H1 (cell line): Measurements from ENCODE around the gene C15orf61. TPM values are rescaled to one million over a fixed set of nuclear protein-coding genes. Genes with fewer than 3 reads are reported as not detected.

Experiments
- BCL11A ChIP-seq, 2 experiments: IDR thresholded peaks; one replicate each; pipeline ENCODE4 v1.6.1; 2011; ENCODE audit warnings: low read depth in 2 of 2, low read length in 2 of 2, mild to moderate bottlenecking in 2 of 2
- CTCF ChIP-seq, 3 experiments: IDR thresholded peaks; 1 replicate in 2 of 3; 2 replicates in 1 of 3; pipeline versions ENCODE4 v1.5.1 to v1.6.1; 2011; ENCODE audit warnings: low read length in 3 of 3, mild to moderate bottlenecking in 3 of 3, inconsistent platforms in 2 of 3, low read depth in 1 of 3, moderate library complexity in 1 of 3; ENCODE audit not compliant: insufficient read depth in 1 of 3; ENCODE audit errors: control extremely low read depth in 1 of 3
- JUN ChIP-seq: IDR thresholded peaks from 2 replicates; pipeline ENCODE4 v1.6.1; 2011; ENCODE audit warnings: low read depth, mild to moderate bottlenecking, improper control_type of control experiment, low read length
- KDM1A ChIP-seq: fragments of 200-600, 300-600 bp; sonication (generic); IDR thresholded peaks from 2 replicates; pipeline ENCODE4 v1.7.1; 2016; ENCODE audit warnings: mild to moderate bottlenecking, low read length, borderline replicate concordance
- NANOG ChIP-seq: IDR thresholded peaks from 2 replicates; pipeline ENCODE4 v1.6.1; 2011; ENCODE audit warnings: low read length, low read depth, mild to moderate bottlenecking, inconsistent platforms; ENCODE audit not compliant: insufficient read depth, poor library complexity, severe bottlenecking
- TAF7 ChIP-seq: optimal IDR thresholded peaks from 2 replicates; pipeline ENCODE3; 2011; ENCODE audit warnings: low read depth, mild to moderate bottlenecking, inconsistent platforms, low read length, moderate library complexity, borderline replicate concordance
- ZNF274 ChIP-seq: IDR thresholded peaks from 2 replicates; pipeline ENCODE4 v1.7.0; 2012; ENCODE audit warnings: low read length, borderline replicate concordance; ENCODE audit errors: extremely low read depth
- polyA plus RNA-seq, 7 experiments: library from polyadenylated mRNA; depleted of rRNA in 3 of 7; stranded (reverse) in 5 of 7; unstranded in 2 of 7; fragments of >200 nt in 5 of 7; fragments of 200-250 nt in 2 of 7; gene quantifications; 1 replicate in 5 of 7; 2 replicates in 1 of 7; 4 replicates in 1 of 7; pipeline versions ENCODE4 v1.2.1 to v1.2.3, GENCODE V29; 2011 to 2013; ENCODE audit warnings: missing spikeins in 2 of 7, mixed read lengths in 2 of 7
- total RNA-seq: library from RNA; stranded (reverse); fragmentation: NEBNext Ultra II Directional; extraction: Animal tissue kit (Norgen Biotek cat#: 25700); gene quantifications from 2 replicates; pipeline ENCODE4 v1.2.1, GENCODE V29; 2021

Gene C15orf61
- total and polyA plus RNA-seq, 2 of the 8 experiments (the other 6 are each of a cell fraction or from before 2014, with no cell fraction given) = 1.7 to 2.0 TPM

- TF ChIP-seq CTCF (IDR thresholded peaks at IDR 0.05; ENCODE audit: control extremely low read depth in 1 of 3, insufficient read depth in 1 of 3, low read depth in 1 of 3, low read length in 3 of 3) (no peak), TAF7 (no peak), NANOG (no peak), JUN (no peak), ZNF274 (no peak), BCL11A (IDR thresholded peaks at IDR 0.05; ENCODE audit: low read depth in 2 of 2, low read length in 2 of 2) (no peak), KDM1A (no peak)
Measured at GRCh38 chr15:67512933-67513714, 7.8 kb upstream of the C15orf61 start (continued).
